Astrocyte of the hippocampus (primary cell): ENCODE measurements around the gene ABCC6.
"Not testable (repeated sequence)": the region's sequence is repeated elsewhere in the genome, so short reads cannot be mapped to it uniquely, and the experiment has no call there.

Experiments
- DNase-seq: peaks from one replicate; pipeline ENCODE4 v3.0.0; 2011; ENCODE audit warnings: low read depth, low spot score

The ABCC6 gene

GRCh38 chr16:16190546-16190945 is 32.7 kb downstream of the ABCC6 start:
- no peak for DNase-seq

DNA sequence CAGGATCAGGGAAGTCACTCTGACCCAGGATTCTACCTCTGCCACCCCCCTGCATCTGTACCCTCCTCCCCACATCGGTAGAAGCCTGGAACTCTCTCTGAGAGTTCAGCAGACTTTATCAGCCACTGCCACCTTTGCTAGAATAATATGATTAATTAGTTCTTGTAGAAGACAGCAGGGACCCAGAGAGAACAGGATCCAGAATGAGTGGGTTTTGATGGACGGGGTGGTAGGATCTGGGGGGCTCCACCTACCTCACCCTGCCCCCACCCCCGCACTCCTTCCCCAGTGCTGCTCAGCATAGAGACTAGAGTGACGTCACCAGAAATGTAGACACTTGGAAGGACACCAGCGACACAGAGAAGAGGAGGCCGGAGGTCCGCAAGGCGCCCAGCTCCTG is 33.5 kb downstream of the ABCC6 start:
- DNase-seq = no peak

DNA sequence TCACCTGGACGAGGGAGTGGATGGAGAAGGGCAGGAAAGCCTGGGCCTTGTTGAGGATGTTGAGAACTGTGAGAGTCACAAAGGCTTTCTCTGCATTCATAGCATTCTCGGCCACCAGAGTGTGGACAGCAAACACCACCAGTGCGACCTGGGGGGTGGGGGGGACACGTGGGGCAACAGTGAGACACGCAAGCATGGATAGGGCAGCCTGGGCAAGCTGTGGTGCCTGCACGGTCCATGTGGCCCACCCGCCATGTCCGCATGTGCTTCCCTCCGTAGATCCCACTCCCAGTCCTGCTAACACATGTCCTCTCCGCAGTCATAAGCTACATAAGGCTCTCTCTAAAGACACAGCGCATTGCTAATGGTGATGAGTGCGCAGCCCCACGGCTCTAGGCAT is 34.5 kb downstream of the ABCC6 start:
- no peak for DNase-seq

DNA sequence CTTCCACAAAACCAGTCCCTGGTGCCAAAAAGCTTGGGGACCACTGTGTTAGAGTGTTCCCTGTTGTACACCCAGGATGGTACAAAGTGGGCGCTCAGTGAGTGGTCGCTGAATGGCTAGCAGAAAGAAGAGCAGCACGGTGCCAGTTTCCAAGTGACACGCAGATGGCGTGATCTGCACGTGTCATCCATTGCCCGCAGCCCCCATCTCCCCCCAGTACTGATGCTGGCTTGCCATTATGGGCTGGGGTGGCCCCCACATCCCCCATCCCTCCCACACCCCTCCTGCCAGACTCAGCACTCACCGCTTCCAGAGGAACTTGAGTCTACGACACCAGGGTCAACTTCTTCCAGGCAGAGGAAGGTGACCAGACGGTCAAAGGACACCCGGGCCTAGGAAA is 36.5 kb downstream of the ABCC6 start:
- DNase-seq = no peak

GRCh38 chr16:16185095-16185494 is 38.2 kb downstream of the ABCC6 start:
- DNase-seq = no peak

DNA sequence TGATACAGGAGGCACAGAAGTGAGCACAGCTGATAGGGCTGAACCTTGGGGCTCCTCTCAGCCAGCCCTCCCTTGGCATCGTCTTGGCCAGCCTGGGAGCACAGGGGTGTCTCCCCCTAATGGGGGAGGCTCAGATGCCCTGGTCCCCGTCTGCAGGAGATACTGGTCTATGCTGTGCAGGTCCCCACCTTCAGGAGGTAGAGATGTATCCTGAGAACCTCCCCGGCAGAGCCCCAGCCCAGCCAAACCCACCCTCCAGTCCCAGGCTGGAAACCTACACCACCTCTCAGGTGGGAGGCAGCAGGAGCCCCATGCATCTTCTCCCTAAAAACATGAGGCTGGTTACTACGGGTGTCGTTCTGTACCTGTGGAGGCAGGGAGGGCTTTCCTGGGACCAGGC is 38.7 kb downstream of the ABCC6 start:
- DNase-seq = no peak

GRCh38 chr16:16183562-16183961 is 39.7 kb downstream of the ABCC6 start:
- no peak for DNase-seq

DNA sequence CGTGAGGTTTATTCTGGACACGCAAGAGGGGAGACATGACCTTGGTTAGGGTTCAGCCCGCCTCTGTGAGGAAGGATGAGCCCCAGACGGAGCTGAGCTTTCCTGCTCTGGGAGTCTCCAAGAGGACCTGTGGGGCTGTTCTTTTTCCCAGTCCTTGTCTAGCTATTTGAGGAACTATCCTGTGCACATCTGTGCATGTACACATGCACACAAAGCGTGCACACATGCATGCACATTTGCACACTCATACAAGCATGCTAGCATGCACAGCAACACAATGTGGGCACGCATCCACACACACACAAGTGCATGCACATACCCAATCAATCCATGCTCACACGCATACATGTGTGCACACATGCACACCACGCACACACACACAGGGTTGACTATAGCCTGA is 40.4 kb downstream of the ABCC6 start:
- no peak for DNase-seq

DNA sequence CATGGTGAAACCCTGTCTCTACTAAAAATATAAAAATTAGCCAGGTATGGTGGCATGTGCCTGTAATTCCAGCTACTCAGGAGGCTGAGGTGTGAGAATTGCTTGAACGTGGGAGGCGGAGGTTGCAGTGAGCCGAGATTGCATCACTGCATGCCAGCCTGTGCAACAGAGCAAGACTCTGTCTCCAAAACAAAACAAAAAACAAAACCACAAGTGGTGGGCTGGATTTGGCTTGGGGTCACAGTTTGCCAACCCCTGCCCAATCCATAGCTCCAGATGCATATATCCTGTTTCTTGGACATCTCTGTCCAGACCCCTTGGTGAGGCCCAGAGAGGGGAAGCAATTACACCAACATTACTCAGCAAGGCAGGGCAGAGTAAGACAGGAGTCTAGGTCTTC is 41.5 kb downstream of the ABCC6 start:
- not testable (repeated sequence) for DNase-seq

DNA sequence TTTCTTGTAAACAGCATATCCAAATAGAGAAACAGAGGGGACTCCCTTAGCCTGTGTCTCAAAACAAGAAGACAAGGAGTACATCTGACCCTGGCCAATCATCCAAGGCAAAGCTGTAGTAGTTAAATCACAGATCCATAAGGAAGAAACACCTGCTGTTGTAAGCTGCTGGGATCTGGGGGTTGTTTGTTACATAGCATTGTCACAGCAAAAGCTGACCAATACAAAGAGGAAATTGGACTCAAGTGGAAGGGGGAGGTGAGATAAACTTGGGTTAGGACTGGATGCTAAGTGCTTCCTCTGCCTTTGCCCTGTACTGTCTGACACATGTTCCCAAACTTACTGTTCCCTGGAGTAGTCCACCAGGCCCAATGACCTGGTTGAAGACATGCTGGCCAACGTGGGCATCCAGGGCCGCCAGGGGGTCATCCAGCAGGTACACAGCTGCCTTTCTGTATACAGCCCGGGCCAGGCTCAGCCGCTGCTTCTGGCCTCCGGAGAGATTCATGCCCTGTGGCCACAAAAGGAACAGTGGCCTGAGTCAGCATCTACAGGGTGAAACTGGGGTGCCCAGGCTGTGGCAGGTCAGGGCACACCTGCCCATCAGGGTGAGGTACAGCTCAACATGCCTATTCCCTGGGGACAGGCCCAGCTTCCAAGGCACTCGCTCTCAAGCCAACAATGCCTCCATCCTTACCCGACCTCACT is 44.7 kb downstream of the ABCC6 start:
- no peak for DNase-seq

- no peak for DNase-seq
Observed at GRCh38 chr16:16176328-16176727, 47.0 kb downstream of the ABCC6 start.

GRCh38 chr16:16175296-16175695 is 48.0 kb downstream of the ABCC6 start:
- no peak for DNase-seq

- no peak for DNase-seq
Observed at GRCh38 chr16:16172991-16173390, 50.3 kb downstream of the ABCC6 start.

DNA sequence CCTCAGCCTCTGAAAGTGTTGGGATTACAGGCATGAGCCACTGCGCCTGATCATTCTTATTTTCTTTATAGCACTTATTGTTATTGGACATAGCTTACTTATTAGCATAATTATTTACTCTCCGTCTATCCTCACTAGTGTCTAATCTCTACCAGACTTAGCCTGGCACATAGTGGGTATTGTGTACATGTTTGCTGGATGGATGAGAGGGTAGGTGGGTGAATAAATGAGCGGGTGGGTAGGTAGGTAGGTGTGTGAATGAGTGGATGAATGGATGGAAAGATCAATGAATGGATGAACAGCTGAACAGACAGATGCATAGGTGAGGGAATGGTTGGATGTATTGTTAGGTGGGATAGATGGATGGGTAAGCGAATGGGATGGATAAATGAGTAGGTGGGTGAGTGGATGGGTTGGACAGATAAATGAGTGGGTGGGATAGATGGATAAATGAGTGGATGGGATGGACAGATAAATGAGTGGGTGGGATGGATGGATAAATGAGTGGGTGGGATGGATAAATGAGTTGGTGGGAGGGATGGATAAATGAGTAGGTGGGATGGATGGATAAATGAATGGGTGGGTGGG is 51.9 kb downstream of the ABCC6 start:
- DNase-seq = no peak

GRCh38 chr16:16169615-16170014 is 53.7 kb downstream of the ABCC6 start:
- DNase-seq = no peak

- DNase-seq = no peak
Observed at GRCh38 chr16:16168431-16168830, 54.9 kb downstream of the ABCC6 start.

DNA sequence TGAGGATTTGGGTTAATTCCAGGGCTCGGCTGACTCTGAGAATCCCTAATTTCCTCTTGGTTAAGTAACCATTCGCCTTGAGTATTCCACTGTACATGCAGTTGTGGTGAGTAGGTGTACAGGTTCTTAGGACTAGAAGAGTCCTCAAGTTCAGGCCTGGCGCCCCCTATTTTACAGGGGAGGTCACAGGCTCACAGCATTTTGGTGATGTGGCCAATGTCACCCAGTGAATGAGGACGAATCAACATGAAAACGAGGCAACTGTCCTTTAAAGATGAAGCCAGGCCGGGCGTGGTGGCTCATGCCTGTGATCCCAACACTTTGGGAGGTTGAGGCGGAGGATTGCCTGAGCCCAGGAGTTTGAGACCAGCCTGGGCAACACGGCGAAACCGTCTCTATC is 55.4 kb downstream of the ABCC6 start:
- no peak for DNase-seq

DNA sequence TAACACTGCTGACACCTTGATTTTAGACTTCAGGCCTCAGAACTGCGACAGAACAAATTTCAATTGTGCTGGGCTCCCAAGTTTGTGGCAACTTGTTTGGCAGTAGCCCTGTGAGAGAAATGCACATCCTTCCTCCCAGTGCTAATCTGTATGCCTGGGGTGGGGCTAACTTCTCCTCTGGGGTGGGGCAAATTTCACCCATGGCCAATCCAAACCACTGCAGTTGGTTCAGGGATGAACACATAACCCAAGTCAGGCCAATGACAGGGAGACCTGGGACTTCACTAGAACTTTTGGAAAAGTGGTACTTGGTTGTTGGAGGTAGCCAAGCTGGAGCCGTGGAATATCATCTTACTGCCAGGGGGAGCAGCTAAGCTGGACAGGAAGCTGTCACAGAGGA is 56.3 kb downstream of the ABCC6 start:
- DNase-seq = no peak

GRCh38 chr16:16166085-16166484 is 57.2 kb downstream of the ABCC6 start:
- no peak for DNase-seq

- DNase-seq = no peak
Observed at GRCh38 chr16:16164243-16164642, 59.1 kb downstream of the ABCC6 start.

- no peak for DNase-seq
Observed at GRCh38 chr16:16163571-16163970, 59.7 kb downstream of the ABCC6 start.

DNA sequence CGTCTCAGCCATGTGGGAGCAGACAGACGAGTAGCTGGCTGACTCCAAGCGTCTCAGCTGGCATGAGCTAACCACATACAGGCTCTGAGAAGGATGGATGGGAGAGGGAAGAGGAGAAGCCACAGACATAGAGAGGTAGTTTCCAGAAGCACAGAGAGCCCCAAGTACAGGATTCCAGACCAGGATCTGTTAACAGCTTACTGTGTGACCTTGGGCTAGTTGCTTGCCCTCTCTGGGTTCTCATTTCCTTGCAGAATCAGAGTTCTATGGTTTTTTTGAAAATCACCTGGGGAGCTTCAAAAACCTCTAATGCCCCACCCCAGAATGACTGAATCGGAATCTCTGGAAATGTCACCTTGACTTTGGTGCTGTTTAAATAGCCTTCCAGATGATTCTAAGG is 60.2 kb downstream of the ABCC6 start:
- no peak for DNase-seq

- no peak for DNase-seq
Observed at GRCh38 chr16:16162591-16162990, 60.7 kb downstream of the ABCC6 start.

DNA sequence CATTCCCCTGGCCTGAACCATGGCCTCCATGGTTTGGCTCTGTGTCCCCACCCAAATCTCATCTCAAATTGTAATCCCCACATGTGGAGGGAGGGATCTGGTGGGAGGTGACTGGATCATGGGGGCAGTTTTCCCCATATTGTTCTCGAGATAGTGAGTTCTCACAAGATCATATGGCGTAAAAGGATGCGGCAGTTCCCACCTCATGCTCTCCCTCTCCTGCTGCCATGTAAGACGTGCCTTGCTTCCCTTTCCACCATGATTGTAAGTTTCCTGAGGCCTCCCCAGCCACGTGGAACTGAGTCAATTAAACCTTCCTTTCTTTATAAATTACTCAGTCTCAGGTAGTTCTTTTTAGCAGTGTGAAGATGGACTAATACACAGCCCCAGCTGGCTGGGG is 61.5 kb downstream of the ABCC6 start:
- not testable (repeated sequence) for DNase-seq
